Stimulated activated CD8-positive, alpha-beta memory T cell treated with anti-CD3 and anti-CD28 coated beads, Interleukin-4, amount 100 ng/mL, for 24 hours (primary cell): ENCODE results near the gene VSTM1.
"Not testable (repeated sequence)": the region's sequence is repeated elsewhere in the genome, so short reads cannot be mapped to it uniquely, and the experiment has no call there.

ENCODE experiments used
- DNase-seq: peaks from one replicate; pipeline ENCODE4 v3.0.0-alpha.2; 2020; ENCODE audit warnings: low read depth

The VSTM1 gene

GRCh38 chr19:54063350-54064116 is at the start of gene VSTM1:
VSTM1 (minus strand) TSS chr19:54063897; CDS start chr19:54063777, 120 bp downstream.
- DNase-seq: no peak

DNA sequence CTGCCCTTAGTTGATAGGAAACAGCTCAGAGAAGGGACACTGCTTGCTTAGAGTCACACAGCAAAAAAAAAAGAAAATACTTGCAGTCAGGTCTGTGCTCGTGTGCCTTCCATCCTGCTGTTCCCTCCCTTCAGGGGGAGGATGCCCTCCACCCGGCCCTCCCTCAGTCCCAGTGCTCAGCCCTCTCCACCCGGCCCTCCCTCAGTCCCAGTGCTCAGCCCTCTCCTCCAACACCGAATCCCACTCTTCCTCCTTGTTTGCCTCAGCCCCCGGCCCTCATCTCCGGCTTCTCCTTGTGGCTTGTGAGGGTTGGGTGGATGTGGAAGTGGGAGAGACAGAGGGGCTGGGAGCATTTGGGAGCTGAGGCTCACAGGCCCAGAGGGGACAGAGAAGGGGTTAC is 46.0 kb upstream of the VSTM1 start:
- no peak for DNase-seq

DNA sequence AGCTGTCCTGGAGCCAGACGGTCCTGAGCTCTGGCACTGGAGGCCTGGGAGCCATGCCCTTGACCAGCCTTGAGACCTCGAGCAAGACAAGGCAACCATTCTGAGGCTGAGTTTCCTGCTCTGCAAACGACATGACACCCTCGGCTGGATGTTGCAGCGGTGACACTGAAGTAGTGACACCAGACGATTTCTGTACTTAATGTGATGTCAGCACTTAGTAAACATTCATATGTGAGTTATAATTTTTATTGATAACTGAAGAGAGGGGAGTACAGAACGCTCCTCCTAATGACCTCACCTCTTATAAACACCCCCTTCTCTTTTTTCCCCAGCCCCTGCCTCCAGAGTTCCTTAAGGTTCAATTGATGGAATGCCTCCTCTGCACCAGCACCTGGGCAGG is 44.8 kb upstream of the VSTM1 start:
- DNase-seq: no peak

DNA sequence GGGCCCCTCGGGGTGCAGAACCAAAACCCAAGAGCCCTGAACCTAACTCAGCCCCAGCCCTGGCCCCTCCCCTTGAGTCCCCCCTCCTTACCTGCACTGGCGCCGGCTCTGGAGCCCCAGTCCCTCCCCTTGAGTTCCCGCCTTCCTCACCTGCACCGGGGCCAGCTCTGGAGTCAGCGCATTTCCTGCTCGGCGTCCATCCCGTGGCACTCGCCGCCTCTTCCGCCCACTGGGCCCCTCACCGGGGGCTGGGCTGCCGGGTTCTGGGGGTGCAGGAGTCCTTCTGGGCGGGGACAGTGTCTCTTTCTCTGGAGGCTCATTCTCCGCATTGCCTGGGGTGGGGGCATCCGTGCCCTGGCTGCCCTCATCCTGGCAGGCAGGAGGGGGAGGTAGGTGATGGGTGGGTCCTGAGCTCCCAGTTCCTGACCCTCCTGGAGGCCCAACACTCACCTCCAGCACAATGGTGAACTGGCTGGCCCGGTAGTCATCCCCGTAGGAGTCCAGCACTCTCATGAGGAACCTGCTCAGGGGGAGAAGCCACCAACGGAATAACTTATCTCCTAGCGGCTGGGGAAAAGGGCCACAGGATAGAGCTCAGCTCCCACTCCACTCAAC is 44.3 kb upstream of the VSTM1 start:
- no peak for DNase-seq

- DNase-seq: no peak
Measured at GRCh38 chr19:54106716-54107115, 43.0 kb upstream of the VSTM1 start.

DNA sequence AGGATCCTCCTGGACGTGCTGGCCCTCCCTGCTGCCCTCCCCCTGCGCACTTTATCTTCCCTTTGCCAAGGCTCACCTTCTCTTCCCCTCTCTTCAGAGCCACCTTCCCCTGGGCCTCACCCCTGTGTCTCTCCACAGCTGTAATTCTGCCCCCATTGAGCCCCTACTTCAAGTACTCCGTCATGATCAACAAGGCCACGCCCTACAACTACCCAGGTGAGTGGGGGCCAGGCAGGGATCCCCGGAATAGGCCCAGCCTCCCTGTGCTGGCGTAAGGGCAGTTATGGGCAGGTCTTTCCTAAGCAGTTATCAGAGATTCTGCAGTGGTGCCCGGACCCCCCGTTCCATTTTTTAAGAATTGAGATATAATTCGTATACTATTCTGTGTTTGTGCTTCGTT is 42.1 kb upstream of the VSTM1 start:
- DNase-seq: no peak

DNA sequence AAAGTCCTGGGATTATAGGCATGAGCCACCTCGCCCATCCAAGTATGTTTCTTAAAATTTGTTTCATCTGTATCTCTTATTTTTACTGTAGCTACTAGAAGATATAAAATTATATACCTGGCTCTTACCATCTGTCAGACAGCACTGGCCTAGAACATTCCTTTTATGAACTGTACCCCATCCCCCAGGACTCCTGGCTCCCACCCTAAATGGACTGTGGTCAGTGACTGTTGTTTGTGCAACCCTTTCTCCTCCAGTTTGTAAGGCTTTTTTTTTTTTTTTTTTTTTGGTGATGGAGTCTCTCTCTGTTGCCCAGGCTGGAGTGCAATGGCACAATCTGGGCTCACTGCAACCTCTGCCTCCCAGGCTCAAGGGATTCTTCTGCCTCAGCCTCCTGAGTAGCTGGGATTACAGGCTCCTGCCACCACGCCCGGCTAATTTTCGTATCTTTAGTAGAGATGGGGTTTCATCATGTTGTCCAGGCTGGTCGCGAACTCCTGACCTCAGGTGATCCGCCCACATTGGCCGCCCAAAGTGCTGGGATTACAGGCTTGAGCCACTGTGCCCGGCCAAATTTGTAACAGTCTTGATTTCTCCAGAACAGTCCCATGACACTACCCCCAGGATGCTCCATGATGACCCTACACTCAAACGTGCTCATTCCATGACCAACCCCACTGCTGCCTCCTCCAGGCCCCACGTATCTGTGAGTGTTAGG is 41.5 kb upstream of the VSTM1 start:
- DNase-seq: no peak

GRCh38 chr19:54102421-54103169 is 38.9 kb upstream of the VSTM1 start, which contains the start of gene NDUFA3:
NDUFA3 (plus strand) TSS chr19:54102855; CDS start chr19:54102879, 24 bp downstream.
- DNase-seq: peak; percentile 96

- DNase-seq: no peak
Measured at GRCh38 chr19:54100561-54100960, 36.9 kb upstream of the VSTM1 start, which contains the start of gene OSCAR. OSCAR (minus strand) TSS chr19:54100803; CDS start chr19:54100792, 11 bp downstream.

GRCh38 chr19:54099903-54100255 is 36.2 kb upstream of the VSTM1 start:
- DNase-seq: not testable (repeated sequence)

DNA sequence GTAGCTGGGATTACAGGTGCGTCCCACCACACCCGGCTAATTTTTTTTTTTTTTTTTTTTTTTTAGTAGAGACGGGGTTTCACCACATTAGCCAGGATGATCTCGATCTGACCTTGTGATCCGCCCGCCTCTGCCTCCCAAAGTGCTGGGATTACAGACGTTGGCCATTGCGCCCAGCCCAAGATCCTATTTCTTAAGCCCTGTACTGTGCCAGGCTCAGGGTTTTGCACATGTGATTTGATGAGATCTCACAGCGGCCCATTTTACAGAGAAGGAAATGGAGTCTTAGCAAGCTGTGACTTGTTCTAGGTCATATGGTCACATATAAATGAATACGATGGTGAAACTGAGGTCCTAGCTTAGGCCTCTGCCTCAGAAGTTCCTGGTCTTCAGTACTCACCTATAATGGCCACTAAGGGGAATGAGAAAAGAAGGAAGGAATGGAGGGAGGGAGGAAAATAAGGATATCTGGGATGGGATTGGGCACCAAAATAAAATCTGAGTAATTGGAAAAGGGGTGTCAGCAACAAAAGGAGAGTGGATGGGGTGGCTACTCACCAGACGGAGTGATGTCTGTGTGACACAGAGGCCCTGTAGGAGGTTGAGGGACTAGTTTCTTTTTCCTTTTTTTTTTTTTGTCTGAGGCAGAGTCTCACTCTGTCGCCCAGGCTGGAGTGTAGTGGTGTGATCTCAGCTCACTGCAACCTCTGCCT is 35.6 kb upstream of the VSTM1 start:
- DNase-seq: no peak

DNA sequence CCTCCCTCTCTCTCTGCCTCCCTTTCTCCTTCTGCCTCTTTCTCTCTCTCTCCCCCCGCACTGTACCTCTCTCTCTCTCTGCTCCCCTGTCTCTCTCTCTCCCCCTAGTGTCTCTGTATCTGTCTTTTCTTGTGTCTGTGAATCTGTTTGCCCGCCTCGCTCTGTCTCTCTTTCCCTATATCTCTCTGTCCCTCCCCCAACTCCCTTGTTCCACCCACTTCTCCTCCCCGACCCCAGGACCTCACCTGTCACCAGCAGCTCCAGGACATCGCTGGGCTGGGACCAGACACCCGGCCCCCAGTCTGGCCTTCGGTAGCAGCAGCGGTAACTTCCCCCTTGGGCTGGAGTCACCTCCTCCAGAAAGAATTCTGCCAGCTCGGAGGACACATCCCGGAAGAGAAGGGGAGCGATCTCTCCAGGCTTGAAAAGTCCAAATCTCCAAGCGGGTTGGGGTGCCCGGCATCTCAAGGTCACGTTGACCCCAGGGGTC is 33.0 kb upstream of the VSTM1 start:
- DNase-seq: no peak

GRCh38 chr19:54095859-54096616 is 32.3 kb upstream of the VSTM1 start:
- not testable (repeated sequence) for DNase-seq

- no peak for DNase-seq
Measured at GRCh38 chr19:54095136-54095858, 31.6 kb upstream of the VSTM1 start.

DNA sequence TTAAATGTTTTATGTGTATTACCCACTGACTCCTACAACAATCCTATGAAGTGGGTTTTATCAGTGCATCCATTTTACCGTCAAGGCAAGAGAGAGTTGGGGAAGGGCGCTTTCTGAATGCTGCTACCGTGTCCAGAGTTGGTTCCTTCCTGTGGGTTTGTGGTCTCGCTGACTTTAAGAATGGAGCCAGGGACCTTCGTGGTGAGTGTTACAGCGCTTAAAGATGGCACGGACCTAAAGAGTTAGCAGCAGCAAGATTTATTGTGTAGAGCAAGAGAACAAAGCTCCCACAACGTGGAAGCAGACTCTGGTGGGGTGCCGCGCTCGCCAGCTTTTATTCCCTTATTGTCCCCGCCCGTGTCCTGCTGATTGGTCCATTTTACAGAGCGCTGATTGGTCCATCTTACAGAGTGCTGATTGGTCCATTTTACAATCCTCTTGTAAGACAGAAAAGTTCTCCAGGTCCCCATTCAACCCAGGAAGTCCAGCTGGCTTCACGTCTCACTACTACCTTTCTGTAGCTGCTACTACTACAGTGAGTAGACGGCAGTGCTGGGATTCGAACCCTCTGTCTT is 30.8 kb upstream of the VSTM1 start:
- DNase-seq: no peak

DNA sequence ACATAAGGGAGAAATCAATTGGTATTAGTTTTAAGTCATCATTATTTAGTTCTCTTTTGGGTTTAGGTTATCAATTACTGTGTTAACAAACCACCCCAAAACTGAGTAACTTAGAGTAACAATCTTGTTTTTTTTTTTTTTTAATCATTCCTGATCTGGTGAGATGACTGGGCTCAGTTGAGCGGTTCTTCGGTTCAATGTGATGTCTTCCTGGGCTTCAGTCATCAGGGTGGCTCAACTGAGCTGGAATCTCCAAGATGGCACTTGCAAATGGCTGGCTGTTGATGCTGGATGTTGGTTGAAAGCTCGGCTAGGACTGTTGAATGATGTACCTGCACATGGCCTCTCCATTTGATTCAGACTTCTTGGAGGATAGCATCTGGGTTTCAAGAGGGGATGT is 20.7 kb upstream of the VSTM1 start:
- DNase-seq: no peak

- no peak for DNase-seq
Measured at GRCh38 chr19:54081032-54081431, 17.3 kb upstream of the VSTM1 start, which contains the start of gene TARM1. TARM1 (minus strand) TSS chr19:54081365; CDS start chr19:54081340, 25 bp downstream.

DNA sequence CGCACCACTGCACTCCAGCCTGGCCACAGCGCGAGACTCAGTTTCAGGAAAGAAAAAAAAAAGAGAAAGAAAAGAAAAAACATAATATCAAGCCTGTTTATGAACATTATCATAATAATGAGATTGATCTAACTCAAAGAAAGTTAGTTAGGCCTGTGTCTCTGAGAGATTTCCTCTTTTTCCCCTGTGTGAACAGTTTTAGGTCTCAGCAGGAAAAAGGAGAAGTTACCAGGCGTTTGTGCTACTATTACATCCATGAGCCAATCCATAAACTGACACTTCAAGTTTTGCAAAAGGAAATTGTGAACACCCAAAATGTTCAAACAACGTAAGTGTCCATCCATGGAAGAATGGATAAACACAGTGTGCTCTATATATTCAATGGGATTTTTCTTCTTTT is 13.6 kb upstream of the VSTM1 start:
- DNase-seq: no peak

GRCh38 chr19:54074851-54075250 is 11.2 kb upstream of the VSTM1 start:
- no peak for DNase-seq
